ENCODE results near the gene PATJ. TPM values are rescaled to one million over a fixed set of nuclear protein-coding genes. Genes with fewer than 3 reads are reported as not detected.
"Not testable (repeated sequence)": the region's sequence is repeated elsewhere in the genome, so short reads cannot be mapped to it uniquely, and the experiment has no call there.

Gene PATJ
- total RNA-seq, 1 experiment from 2014 or later, result 57.9 TPM

DNA sequence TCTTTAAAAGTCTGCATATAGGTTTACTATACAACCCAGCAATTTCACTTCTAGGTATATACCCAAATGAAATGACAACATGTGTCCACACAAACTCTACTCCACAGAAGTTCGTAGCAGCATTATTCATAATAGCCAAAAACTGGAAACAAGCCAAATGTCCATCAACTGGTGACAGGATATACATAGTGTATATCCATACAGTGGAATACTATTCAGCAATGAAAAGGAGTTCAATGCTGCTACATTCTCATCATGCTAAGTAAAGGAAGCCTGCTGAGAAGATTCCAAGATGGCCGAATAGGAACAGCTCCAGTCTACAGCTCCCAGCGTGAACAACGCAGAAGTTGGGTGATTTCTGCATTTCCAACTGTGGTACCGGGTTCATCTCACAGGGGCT is 200.6 kb downstream of the PATJ start:
- Mint-ChIP-seq H3K4me3 (no peak overlapping the region), H3K27me3 (ENCODE audit: low read depth) (no peaks in the 10 kb centered on the region)

GRCh38 chr1:61948685-61949084 is 206.4 kb downstream of the PATJ start:
- H3K27me3 Mint-ChIP-seq (ENCODE audit: low read depth); H3K9me3 Mint-ChIP-seq; H3K4me3 Mint-ChIP-seq; POLR2A ChIA-PET; DNase-seq (ENCODE audit: low spot score); ATAC-seq; H3K27ac Mint-ChIP-seq; CTCF ChIA-PET: not testable (repeated sequence)
- Mint-ChIP-seq H3K4me1 (peaks cover 31% of the 10 kb centered on the region), H3K36me3 (peaks cover 14% of the 10 kb centered on the region)

More for the DNA sequence above, 200.6 kb downstream of the PATJ start:
- CTCF ChIA-PET, result no interaction called here
- DNase-seq (ENCODE audit: low spot score), result no peak
- H3K36me3 Mint-ChIP-seq, result peaks cover 33% of the 10 kb centered on the region
- ATAC-seq, result no peak
- H3K27ac Mint-ChIP-seq, result no peak overlapping the region
- POLR2A ChIA-PET, result no interaction called here
- no peaks in the 10 kb centered on the region for H3K4me1 Mint-ChIP-seq
- TF ChIP-seq USF2 (CRISPR knock-in tag; IDR thresholded peaks at IDR 0.05) (no peak), ZBTB21 (CRISPR knock-in tag; IDR thresholded peaks at IDR 0.05; ENCODE audit: borderline replicate concordance) (no peak), PRDM15 (CRISPR knock-in tag; IDR thresholded peaks at IDR 0.05) (no peak), ATF1 (CRISPR knock-in tag; IDR thresholded peaks at IDR 0.05) (no peak), E2F4 (CRISPR knock-in tag; IDR thresholded peaks at IDR 0.05; ENCODE audit: borderline replicate concordance, low read depth) (no peak), ERG (CRISPR knock-in tag; IDR thresholded peaks at IDR 0.05) (no peak)
- H3K9me3 Mint-ChIP-seq, result peaks cover 15% of the 10 kb centered on the region

DNA sequence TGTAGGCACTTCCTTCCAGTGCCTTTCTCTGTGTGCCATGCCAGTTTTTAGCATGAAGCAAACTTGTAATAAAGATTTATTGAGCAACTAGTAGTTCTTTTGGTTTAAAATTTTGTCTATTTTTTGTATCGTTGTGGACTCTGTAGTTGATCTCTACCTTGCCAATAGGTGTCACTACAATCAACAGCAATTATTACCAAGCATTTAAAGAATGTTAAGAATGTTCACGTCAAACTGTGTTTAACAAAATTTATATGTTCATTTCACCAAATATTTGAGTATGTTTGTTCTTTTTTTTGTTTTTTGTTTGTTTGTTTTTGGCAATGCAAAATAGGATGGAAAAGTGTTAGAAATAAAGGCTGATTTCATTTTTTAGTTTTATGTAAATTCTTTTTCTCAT is 208.1 kb downstream of the PATJ start:
- no peak for DNase-seq (ENCODE audit: low spot score)
- TF ChIP-seq TEAD1 (CRISPR knock-in tag; IDR thresholded peaks at IDR 0.05) (peak; percentile 44; the same call in 1 of the 2 replicates), FOXK1 (CRISPR knock-in tag; IDR thresholded peaks at IDR 0.05) (no peak)
- peak; percentile 50 for ATAC-seq
- no peaks in the 10 kb centered on the region for H3K27me3 Mint-ChIP-seq (ENCODE audit: low read depth)
- ChIA-PET CTCF (interaction anchor here (1.2 to 2.3 kb wide), 7 partner anchors 13 to 181 kb away, joined by 3 to 16 read pairs (median 5); no protein-coding TSS in a partner anchor), POLR2A (interaction anchor here (0.5 kb wide), 1 partner anchor 1912 kb away, joined by 3 read pairs; no protein-coding TSS in a partner anchor)
- no peaks in the 10 kb centered on the region for H3K9me3 Mint-ChIP-seq
- peaks cover 37% of the 10 kb centered on the region for H3K4me1 Mint-ChIP-seq
- 0 out of 2 replicates have a peak overlapping the region, but pooled peaks have one; percentile 29 for H3K4me3 Mint-ChIP-seq
- H3K27ac Mint-ChIP-seq, result peak overlapping the region; percentile 96
- no peaks in the 10 kb centered on the region for H3K36me3 Mint-ChIP-seq

DNA sequence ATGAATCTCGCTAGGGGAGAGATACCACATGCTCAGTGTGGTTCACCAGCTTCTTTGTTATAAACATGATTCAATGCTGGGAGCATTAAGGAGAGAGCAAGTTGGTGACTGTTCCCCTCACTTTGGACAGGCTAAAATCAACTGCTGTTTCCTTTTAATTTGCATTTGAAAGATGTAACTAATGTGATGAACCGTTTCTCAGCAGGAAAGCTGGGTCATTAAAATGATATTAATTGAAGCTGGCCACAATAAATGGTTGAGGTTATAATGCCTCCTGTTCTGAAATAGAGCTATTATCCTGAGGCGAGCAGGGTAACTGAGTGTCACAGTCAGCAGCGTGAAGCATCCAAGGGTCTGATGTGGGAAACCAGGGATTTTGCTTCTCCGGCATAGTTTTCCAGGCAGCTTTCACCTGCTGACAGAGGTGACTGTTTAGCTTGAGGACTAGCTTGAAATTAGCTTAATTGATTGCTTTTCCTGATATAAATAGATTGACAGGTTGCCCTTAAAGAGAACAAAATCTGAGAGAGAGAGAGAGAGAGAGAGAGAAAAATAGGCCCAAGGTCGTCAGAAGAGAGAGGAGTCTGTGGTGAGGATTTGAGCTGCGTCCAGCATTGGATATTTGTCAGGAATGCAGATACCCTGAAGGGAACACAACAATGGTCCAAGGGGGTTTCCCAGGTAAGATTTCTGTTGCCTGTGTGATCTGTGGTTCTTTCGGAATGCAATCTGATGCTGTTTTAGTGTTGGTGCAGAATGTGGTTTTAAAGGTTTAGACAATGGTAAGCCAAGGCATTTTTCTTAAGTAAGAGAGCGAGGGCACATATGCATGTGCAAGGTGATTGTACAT is 209.7 kb downstream of the PATJ start:
- POLR2A ChIA-PET, result interaction anchor here (0.6 to 1.1 kb wide), 3 partner anchors 15 to 221 kb away, joined by 3 to 4 read pairs (median 3); no protein-coding TSS in a partner anchor
- CTCF ChIA-PET, result interaction anchor here (0.8 to 2.3 kb wide), 13 partner anchors 12 to 192 kb away, joined by 3 to 16 read pairs (median 4); no protein-coding TSS in a partner anchor
- DNase-seq (ENCODE audit: low spot score) (no peak), ATAC-seq (peak; percentile 71)
- Mint-ChIP-seq H3K27ac (peak overlapping the region; percentile 95), H3K36me3 (no peaks in the 10 kb centered on the region), H3K4me3 (peak overlapping the region; percentile 37), H3K4me1 (peaks cover 52% of the 10 kb centered on the region), H3K9me3 (no peaks in the 10 kb centered on the region), H3K27me3 (ENCODE audit: low read depth) (no peaks in the 10 kb centered on the region)
- TF ChIP-seq FOXP4 (CRISPR knock-in tag; IDR thresholded peaks at IDR 0.05), result no peak
- no peak for TF ChIP-seq GRHL2 (CRISPR knock-in tag; IDR thresholded peaks at IDR 0.05; ENCODE audit: insufficient replicate concordance, severe bottlenecking)
- TF ChIP-seq ZNF263 (CRISPR knock-in tag; IDR thresholded peaks at IDR 0.05; ENCODE audit: low read depth), result no peak
- TF ChIP-seq NR3C1 (CRISPR knock-in tag; conservative IDR thresholded peaks at IDR 0.05; ENCODE audit: low read depth), result no peak
- no peak for TF ChIP-seq CREM (CRISPR knock-in tag; IDR thresholded peaks at IDR 0.05)
- no peak for TF ChIP-seq CDX4 (CRISPR knock-in tag; IDR thresholded peaks at IDR 0.05; ENCODE audit: borderline replicate concordance)

All from WTC11 (cell line).